ENCODE measurements around the gene TSHZ3.

The TSHZ3 gene

DNA sequence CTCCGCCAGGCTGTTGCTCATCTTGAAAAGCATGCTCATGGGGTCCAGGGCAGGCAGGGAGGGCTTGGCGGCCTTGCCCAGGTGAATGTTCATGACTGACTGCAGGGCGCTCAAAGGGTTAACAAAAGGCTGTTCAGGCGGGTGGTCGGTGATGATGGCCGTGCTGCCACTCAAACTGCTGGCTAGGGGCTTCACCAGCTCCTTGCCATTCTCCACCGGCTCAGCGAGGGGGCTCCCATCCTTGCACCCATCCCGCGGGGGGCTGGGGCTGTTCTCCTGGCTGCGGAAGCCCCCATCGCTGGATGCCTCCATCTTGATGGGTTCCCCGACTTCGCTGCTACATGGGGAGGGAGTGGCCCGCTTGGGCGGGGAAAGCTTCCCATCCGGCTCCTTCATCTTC is 71.7 kb downstream of the TSHZ3 start:
- in situ Hi-C loops (cut with MboI; ENCODE audit: low pct_unique_long_range_greater_than_20kb, low sequenced_read_pairs, unreplicated experiment), result no loop called here
- TF ChIP-seq, protein P1, sequence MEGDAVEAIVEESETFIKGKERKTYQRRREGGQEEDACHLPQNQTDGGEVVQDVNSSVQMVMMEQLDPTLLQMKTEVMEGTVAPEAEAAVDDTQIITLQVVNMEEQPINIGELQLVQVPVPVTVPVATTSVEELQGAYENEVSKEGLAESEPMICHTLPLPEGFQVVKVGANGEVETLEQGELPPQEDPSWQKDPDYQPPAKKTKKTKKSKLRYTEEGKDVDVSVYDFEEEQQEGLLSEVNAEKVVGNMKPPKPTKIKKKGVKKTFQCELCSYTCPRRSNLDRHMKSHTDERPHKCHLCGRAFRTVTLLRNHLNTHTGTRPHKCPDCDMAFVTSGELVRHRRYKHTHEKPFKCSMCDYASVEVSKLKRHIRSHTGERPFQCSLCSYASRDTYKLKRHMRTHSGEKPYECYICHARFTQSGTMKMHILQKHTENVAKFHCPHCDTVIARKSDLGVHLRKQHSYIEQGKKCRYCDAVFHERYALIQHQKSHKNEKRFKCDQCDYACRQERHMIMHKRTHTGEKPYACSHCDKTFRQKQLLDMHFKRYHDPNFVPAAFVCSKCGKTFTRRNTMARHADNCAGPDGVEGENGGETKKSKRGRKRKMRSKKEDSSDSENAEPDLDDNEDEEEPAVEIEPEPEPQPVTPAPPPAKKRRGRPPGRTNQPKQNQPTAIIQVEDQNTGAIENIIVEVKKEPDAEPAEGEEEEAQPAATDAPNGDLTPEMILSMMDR (IDR thresholded peaks at IDR 0.05; ENCODE audit: extremely low read depth, insufficient read depth, missing control alignments), result no peak
- DNase-seq (ENCODE audit: low spot score), result no peak

DNA sequence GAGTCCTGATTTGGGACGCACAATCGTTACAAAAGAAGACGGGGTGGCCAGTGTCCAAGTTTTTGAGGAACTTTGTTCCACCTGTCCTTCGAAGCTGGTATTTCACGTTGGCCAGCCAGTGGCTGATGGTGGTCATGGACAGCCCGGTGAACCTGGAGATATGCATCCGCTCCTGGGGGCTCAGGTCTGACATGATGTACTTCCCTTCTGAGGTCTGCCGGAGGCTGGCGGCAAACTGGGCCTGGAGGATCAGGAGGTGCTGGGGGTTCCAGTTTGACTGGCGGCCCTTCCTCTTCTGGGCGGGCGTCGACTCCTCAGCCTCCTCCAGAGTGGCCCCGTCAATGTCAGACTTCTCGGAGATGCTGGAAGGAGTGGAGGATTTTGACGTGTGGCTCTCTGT is 72.4 kb downstream of the TSHZ3 start:
- TF ChIP-seq, protein P1 (IDR thresholded peaks at IDR 0.05; ENCODE audit: extremely low read depth, insufficient read depth, missing control alignments), result no peak
- DNase-seq (ENCODE audit: low spot score), result no peak
- in situ Hi-C loops (cut with MboI; ENCODE audit: low pct_unique_long_range_greater_than_20kb, low sequenced_read_pairs, unreplicated experiment), result no loop called here

DNA sequence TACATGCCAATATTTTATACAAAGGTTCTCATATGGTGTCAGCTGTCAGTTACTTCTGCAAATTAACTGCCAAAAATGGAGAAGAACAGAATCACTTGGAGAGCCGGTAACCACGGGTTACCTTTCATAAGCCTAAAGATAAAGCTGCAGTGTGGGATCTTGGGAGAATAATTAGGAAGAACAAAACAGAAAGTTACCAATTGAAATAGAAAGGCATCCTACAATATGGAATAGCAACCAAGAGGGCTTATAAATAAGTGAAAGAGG is 74.2 kb downstream of the TSHZ3 start:
- TF ChIP-seq, protein P1 (IDR thresholded peaks at IDR 0.05; ENCODE audit: extremely low read depth, insufficient read depth, missing control alignments), result no peak
- in situ Hi-C loops (cut with MboI; ENCODE audit: low pct_unique_long_range_greater_than_20kb, low sequenced_read_pairs, unreplicated experiment), result no loop called here
- no peak for DNase-seq (ENCODE audit: low spot score)

DNA sequence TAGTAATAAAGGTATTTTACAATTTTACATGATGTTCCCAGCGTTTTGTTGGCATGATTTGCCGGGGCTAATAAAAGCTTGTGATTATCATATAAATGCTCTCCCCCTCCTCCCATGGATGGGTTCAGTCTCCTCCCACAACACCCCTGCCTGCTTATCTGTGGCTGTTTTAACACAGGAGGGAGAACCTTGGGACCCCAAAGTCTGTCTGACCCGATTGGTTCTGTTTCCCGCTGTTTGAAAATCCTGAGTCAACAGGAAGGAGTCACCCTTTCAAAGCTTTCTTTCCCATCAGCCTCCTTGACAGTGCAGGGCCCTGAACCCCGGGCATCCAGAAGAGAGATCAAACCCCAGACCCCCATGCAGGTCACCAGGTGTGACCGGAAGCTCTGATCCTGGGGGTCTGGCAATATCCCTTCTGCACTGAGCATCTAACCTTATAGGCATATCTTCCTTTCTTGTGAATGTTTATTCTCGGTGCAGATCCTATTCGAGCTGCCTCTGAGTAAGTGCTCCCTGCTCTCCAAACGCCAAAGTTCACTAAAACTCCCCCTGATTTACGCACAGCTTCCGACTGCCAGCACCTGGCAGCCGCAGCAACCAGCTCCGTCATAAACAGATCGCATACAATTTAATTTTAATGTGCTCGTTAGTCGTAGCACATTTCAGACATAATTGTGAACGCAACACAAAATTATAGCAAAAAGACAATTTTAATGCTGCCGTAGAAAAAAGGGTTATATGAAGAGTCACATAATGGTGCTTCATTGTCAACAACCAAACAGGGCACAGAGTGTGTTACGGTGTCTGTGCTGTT is 74.8 kb downstream of the TSHZ3 start:
- TF ChIP-seq, protein P1 (IDR thresholded peaks at IDR 0.05; ENCODE audit: extremely low read depth, insufficient read depth, missing control alignments), result no peak
- in situ Hi-C loops (cut with MboI; ENCODE audit: low pct_unique_long_range_greater_than_20kb, low sequenced_read_pairs, unreplicated experiment), result no loop called here
- DNase-seq (ENCODE audit: low spot score), result no peak

DNA sequence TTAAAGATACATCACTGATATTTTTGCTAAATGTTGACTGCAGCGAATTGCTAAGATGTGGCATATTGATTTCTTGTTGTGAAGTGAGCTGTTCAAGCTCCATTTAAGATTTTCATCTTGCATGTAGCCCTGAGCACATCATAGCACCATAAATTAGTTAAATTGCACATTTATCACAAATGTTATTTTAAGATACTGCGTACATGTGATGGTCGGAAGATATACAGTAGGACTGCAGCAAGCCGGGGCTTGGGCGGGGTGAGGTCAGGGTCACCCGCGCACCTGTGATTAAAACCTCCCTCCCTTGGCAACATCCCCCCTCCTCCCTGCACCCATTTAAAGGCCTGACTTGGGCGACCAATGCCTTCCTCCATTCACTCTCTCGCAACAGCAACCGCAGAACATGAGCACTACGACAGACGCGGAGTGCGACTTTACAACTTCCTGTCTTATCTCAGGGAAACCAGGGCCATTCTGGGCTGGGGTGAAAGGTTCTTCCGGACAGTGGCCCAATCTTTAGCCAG is 76.6 kb downstream of the TSHZ3 start:
- DNase-seq (ENCODE audit: low spot score), result no peak
- in situ Hi-C loops (cut with MboI; ENCODE audit: low pct_unique_long_range_greater_than_20kb, low sequenced_read_pairs, unreplicated experiment), result no loop called here
- TF ChIP-seq, protein P1 (IDR thresholded peaks at IDR 0.05; ENCODE audit: extremely low read depth, insufficient read depth, missing control alignments), result no peak

DNA sequence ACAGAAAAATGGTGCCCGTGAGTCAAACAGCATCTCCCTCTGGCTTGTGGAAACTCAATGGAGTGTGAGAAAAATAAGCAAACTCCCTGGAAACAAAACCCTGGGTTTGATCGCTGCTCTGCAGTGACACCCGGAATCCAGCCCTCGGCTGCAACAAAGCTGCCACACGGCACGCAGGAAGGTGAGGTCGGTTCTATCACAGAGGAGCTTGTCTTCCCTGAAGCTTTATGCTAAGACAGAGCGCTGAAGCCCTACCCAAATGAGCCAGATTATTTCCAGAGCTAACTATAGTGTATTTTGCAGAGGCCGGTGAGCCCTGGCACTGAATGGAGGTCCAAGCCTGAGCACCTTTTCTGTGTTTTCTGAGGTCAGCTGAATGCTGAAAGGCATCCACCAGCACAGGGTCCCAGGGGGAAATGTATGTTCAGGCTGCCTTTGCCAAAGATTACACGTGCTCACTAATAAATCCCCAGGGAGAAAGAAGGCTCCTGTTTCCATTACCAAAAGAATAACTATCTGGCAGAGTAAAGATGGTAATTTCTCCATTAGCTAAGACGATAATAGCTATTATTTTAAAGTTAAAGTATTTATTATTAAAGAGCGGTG is 77.8 kb downstream of the TSHZ3 start:
- TF ChIP-seq, protein P1 (IDR thresholded peaks at IDR 0.05; ENCODE audit: extremely low read depth, insufficient read depth, missing control alignments), result no peak
- no peak for DNase-seq (ENCODE audit: low spot score)
- in situ Hi-C loops (cut with MboI; ENCODE audit: low pct_unique_long_range_greater_than_20kb, low sequenced_read_pairs, unreplicated experiment), result no loop called here
